HG03354 (cell line): ENCODE data around the gene KIF13A.
"Not testable (repeated sequence)": the region's sequence is repeated elsewhere in the genome, so short reads cannot be mapped to it uniquely, and the experiment has no call there.

Experiments used
- ATAC-seq: cut with Tn5 transposase; IDR thresholded peaks from one replicate; pipeline ENCODE4 v1.9.1; 2021; ENCODE audit warnings: mild to moderate bottlenecking; ENCODE audit not compliant: unreplicated experiment, poor library complexity, severe bottlenecking

Gene KIF13A

DNA sequence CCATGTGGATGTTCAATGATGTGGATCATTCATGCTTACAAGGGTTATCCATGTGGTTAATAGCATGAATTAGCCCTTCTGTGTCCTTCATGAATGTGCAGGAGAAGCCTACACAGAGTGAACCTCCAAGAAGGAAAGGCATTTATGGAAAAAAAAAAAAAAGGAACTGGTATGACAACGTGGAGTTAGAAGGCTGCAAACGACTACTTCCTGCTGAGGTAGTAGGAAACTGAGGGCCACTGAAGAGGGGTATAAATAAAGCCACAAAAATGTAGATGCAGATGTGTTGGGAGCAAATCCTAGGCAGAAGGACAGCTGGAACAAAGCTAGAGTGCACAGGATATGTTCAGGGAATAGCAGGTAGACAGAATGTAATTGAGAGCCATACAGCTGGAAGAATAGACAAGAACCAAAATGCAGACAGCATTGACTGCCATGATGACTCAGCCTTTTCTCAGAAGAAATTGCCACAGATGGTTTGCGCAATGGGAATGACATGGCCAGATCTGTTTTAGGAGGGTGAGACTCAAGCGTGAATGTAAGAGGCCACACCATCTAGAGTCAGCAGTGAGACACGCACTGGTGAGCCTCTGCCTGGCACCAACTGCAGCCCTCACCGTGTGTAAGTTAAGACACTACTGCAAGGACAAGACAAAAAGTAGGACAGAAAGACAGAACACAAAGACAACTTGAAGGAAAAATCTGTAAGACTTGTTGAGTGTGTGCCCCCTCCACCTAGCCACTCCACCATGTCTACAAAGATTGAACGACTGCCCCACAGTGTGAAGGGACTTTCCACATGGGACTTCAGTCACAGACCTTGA is 79.8 kb downstream of the KIF13A start:
- peak; percentile 63 for ATAC-seq

DNA sequence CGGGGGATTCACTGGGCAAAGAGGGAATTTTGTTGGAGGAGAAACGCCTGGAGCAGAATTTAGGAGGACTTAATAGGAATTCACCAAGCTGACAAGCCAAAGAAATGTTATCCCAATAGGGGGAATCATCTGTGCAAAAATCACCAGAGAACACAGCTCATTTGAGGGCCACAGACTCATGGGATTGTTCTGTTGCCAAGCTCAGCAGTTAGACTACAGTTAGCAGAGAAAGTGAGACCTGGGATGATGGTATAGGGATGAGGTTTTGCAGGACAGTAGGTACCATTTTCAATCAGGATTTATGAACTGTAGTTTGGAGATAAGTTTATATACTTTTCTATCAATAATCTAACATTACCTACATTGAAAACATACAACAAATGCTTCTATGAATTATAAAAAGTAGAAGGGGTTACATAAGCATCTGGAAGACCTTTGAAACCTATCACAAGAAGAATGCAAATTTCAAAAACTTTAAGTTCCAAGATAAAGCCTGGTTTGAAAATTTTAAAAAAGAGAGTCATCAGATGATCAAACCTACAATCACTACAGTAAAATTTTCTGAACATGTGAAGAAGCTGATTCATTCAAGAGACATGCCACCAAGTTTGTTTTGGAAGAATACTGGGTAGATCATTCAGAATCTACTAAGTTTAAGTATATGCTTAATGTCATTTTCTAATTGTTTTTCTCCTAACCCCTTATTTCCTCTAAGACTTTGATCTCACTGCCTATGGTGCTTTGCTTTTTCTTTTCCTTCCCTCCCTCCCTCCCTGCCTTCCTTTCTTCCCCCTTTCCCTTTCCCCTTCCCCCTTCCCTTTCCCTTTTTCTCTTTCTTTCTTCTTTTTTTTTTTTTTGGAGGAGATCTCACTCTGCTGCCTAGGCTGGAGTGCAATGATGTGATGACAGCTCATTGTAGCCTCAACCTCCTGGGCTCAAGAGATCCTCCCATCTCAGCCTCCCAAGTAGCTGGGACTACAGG is 81.5 kb downstream of the KIF13A start:
- no peak for ATAC-seq

DNA sequence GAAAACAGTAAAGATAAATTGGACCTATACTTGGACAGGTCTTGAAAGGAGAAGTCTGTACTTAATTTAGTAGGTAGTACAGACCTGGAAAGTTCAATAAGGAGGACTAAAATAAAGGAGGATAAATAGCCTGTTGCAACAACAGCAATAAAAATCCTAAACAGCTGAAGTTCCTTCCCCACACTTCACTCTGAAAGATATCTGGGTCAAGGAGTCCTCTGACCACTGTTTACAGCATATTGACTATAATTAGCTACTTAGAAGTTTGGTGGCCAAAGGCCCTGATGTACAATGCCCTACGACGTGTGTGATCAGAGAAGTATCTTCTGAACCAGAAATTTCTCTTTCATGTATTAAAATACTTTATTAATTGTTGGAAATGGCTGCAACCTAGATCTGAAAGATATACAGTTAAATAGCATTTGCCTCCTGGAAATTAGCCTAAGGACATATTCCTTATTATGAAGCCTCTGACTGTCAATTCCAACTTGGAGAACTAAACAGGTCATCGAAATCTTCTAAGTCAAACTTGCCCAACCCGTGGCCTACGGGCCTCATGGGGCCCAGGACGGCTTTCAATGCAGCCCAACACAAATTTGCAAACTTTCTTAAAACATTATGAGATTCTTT is 82.8 kb downstream of the KIF13A start:
- no peak for ATAC-seq

DNA sequence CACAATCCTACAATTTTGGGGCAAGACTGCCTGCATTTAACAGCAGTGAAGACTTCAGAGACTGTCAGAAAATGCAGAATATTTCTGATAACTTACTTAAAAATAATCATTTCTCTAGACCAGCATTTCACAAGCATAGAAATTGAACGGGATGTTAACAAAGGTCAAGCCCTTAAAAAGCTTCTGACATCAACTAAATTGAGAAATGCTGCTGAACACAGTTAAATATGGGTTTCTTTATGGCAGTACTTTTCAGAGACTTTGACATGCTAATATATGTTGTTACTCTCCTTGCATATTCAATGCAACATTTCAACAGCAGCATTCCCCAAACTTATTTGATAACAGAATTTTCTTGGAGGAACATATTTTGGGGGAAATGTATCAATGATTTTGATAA is 84.5 kb downstream of the KIF13A start:
- ATAC-seq: no peak

DNA sequence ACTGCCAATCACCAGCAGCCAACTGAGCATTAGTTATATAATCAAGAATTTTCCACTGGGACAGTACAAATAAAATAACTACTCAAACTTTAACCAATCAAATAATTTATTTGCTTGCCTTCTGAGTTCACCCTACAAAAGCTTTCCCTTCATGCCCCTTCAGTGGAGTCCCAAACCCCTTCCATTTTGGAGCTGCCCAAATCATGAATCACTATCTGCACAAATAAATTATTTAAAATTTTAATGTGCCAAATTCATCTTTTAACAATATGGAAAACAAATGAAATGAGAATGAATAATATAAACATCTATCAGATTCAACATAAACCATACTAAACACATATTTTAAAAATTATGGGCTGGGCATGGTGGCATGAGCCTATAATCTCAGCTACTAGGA is 85.9 kb downstream of the KIF13A start:
- no peak for ATAC-seq

DNA sequence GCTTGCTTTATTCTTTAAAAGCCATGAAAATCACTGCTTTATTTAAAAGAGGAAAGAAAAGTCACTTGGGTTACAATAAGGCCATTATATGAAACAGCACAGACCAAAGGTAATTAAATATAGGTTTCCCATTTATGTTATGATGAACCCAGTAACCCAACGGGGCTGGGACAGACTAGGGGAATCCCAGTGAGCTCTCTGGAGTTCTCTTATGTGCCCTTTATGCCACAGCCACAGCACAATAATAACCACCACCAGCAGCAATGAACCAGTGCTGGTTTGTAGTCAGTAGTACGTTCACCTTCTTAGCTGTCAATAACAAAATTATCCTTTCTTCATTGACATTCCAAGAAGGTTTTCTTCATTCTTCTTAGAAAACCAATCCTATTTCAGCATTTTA is 87.4 kb downstream of the KIF13A start:
- ATAC-seq: no peak

DNA sequence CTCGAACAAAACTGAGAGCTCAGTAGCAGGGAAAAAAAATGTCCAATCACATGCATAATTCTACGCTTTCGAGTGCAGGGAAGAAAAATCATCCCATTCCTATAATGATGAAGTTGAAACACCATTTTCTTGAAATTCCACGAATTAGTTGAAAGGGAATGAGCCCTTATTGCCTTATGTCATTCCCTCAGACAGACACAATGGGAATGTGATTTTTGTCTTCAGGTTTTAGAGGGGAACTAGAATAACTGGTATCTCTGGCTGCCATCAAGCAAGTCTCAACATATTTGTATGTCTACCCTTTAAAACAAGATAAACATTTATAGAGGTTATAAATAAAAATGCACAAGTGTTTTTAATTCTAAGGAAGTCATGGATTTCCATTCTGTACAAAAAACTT is 87.9 kb downstream of the KIF13A start:
- ATAC-seq: no peak

DNA sequence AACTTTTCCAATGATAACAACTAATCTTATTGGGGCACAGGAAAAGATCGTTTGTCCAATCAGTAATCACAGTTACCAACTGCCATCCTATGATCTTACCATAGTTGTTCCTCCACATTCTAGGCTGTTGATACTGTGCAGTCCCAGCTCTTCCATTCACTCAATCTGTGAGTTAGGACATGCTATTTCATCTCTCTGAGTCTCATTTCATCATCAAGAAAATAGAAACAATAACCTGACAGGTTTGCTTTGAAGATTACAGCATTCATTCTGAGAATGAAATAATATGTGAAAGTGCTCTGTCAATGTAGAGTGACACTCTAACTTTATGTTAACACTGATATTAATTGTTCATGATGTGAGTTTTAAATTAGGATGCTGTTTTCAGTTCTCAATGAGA is 89.8 kb downstream of the KIF13A start:
- ATAC-seq: no peak

DNA sequence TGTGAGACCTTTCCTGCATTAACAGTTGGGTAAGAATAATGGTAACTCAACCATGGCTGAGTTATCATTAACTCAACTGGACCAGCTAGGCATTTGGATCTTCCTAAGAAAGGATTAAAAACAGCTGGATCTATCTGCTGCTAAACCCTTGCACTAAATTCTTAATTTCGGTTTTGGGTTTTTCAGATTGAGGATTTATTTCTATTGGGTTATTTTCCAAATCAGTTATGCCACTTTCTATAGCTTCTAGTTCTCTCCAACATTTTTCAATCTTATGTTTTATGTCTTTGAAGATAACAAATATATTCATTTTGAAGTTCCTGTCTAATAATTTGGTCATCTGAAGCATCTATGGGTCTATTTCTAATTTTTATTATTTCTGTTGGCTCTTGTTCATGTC is 92.5 kb downstream of the KIF13A start:
- ATAC-seq: no peak

DNA sequence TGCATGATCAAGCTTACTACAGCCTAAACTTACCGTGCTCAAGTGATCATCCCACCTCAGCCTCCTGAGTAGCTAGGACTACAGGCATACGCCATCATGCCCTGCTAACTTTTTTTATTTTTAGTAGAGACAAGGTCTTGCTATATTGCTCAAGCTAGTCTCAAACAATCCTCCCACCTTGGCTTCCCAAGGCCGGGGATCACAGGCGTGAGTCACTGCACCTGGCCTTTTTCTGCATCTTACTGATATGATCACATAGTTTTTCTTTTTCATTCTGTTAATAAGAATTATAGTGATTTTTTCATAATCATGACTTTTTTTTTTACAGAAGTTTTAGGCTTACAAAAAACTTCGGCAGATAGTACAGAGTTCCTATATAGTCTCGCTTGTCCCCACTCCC is 93.2 kb downstream of the KIF13A start:
- ATAC-seq: no peak

DNA sequence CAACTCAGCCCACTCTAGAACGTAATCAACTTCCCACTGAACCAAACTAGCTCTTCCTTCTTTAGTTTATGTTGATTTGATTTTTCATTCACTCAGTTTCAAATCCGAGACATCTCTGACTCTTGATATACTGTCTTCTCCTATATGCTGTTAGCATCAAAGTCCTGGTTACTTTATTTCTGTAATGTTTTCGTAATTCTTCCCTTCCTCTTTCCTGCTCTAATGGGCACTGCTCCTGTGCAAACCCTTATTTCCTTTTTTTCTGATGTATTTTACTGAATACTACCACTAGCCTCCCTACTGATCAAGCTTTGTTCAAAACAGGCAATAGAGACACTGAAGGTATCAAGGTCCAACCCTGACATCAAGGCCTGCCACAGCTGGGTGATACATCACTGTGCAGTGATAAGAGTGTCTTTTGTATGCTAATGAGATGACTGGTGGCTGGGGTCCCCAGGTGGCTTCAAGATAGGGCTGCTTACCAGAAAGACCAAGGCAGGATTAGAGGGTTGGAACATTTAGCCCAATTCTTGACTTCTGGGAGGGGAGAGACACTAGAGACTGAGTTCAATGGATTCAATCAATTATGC is 95.2 kb downstream of the KIF13A start:
- ATAC-seq: no peak

DNA sequence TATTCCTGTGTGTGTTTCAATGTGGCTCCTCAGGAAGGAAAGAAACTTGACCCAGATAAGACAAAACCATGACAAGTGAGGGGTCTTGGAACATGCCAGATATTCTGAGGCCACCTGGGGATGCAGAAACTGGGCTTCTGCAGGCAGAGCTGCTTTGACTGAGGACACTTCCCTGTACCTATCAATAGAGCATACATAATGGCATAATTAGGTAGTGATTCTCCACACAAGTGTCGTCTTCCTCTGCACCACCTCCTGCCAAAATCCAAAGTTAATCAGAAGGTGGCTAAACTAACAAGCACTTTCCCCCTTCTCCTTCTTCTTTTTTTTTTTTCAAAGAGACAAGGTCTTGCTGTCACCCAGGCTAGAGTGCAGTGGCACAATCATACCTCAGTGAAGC is 97.1 kb downstream of the KIF13A start:
- ATAC-seq: no peak

DNA sequence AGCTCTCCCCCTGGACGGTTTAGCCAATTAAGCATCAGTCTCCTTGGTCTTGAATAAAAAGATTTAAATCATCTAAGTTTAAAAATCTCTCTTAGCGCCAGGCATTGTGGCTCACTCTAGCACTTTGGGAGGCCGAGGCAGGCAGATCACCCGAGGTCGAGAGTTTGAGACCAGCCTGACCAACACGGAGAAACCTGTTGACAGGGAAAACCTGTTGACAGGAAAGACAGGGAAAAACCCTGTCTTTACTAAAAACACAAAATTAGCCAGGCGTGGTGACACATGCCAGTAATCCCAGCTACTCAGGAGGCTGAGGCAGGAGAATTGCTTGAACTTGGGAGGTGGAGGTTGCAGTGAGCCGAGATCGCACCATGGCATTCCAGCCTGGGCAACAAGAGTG is 97.7 kb downstream of the KIF13A start:
- not testable (repeated sequence) for ATAC-seq

DNA sequence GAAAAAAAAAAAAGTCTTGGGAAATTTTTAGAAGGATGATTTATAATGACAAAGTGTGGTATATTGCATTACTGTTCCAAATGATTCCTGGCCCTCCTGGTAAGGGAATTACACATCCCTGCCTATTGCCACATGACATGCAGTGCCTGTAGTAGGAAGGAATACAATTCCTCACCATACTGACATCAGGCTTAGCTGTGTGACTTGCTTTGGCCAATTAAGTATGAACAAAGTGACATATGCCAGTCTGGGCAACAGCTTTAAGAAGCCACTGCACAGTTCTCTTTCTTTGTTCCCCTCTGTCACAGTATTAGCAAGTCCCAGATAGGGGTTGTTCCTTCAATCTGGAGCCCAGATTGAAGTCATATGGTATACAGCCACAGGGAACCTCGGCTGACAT is 100.5 kb downstream of the KIF13A start:
- no peak for ATAC-seq

DNA sequence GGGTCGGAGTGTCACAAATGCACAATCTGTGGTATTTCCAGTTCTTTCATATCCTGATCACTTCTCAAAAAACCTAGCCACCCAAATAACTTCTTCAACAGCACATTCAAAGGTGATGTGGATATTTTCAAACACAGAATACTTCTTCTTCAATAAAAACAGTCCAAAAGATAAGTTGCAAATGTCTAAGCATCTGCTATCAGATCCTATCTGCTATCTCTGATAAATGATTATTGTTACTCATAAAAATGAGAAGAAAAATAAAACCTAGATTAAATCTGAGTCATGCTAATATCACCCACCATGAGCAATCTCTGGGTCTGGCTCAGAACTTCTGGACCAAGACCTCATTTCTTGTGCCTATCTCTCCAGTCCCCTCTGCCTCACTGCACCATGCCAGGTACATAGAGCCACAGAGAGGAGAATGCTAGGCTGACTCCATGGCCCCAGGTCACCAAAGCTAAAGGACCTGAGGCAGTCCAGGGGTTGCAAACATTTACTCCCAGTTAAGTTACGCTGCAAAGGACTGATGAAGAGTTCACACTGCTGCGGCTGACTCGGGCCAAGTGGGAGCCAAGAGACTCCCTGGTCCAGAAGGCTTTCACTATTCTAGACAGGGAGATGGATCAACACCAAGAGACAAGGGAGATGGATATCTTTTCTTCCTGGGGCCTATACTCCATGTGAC is 101.4 kb downstream of the KIF13A start:
- ATAC-seq: no peak

DNA sequence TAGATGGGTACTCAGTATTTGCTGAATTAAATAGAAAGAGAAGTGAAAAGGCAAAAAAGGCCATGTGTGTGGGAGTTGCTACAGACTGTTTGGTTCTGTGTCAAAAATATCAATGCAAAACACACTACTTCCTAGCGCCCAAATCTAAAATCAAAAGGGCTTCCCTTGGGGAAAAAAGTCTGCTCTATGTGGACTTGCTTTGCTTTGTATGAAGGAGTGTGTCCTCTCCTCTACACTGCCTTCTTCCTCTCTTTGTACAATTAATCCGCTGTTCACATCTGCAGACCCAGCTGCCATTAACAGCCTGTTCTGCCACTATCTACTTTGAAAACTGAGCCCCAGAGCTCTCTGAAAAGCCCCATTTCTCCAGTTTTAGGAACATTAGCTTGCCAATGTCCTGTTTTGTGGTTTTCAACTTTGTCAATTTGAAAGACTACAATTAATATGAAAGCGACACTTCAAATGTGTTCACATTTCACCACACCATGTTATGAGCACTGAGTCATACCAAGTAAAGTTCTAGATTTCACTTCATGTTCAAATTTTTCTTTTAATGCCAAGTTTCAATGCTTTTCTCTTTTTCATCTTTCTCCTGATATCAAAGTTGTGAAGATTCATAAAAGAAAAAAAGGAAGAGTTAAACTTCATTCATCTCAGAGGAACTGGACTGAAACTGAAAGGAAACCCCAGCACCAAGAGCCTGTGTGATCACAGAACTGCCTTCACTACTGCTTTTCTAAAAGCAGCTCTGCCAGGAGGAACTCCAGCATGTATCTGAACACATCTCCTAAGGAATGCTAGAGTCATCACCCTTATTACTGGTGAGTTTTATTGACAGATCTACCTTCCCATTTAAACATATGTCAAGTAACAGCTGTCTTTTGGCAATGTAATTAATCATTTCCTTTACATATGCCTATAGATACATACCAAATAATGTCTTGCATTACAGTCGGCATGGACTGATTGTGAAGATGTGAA is 102.6 kb downstream of the KIF13A start:
- peak; percentile 86 for ATAC-seq

DNA sequence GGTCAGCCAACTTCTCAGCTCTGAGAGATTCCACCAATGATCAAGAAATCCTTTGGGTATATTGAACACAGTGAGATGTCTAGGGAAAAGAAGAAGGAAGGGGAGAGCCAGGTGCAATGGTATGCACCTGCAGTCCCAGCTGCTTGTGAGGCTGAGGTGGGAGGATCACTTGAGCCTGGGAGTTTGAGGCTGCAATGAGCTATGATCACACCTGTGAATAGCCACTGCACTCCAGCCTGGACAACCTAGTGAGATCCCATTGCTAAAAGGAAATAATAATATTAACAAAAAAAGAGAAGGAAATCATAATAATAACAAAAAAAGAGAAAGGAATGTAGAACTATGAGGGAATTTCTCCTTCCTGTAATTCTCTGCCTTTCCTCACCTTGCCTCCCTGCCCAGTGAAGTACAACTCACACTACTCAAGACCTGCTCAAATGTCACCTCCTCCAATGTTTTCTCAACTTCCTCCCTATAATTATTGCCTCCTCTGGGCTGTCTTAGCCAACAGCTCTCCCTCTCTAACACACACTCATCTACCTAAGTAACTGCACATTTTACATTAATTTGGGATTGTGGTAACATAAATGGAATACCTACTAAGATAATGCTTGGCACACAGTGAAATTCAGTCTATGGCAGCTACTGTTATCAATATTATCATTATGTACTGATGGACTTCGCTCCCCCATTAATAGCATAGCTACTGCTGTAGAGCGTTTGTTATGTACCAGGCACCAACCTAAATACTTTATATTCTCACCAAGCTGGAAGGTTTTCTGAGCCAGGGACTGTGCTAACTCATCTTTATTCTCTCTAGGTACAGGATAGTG is 103.6 kb downstream of the KIF13A start:
- peak; percentile 1 for ATAC-seq
